Measurements from ENCODE around the gene CEP250.

Gene CEP250

DNA sequence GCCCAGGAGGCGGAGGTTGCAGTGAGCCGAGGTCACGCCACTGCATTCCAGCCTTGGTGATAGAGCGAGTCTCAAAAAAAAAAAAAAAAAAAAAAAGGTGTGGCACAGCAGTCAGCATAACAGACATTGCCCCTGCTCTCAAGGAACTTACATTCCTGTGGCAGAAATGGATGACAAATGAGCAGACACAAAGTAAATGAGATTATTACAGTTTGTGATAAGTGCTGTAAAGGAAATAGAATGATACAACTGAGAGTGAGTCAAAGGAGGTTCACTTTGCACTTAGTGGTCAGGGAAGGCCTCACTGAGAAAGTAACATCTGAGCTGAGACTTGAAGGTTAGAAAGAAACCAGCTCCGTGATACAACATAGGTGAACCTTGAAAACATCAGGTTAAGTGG is 36.4 kb downstream of the CEP250 start:
- no peak for FAIRE-seq
- no peak for DNase-seq (ENCODE audit: insufficient read length, low spot score)

DNA sequence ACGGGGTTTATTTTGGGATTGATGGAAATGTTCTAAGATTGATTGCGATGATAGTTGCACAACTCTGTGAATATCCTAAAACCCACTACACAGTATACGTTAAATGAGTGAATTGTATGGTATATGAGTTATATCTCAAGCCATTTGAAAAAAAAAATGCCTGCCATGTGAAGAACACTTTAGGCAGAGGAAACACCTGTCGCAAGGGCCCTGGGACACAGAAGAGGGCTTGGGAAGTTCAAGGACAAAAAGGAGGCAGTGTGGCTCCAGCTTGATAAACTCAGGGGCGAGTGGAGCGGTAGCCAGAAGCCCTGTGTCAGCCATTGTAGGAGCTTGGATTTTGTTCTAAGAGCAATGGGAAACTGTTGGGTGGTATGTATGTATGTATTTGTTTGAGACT is 37.0 kb downstream of the CEP250 start:
- DNase-seq (ENCODE audit: insufficient read length, low spot score) (no peak), FAIRE-seq (no peak)

DNA sequence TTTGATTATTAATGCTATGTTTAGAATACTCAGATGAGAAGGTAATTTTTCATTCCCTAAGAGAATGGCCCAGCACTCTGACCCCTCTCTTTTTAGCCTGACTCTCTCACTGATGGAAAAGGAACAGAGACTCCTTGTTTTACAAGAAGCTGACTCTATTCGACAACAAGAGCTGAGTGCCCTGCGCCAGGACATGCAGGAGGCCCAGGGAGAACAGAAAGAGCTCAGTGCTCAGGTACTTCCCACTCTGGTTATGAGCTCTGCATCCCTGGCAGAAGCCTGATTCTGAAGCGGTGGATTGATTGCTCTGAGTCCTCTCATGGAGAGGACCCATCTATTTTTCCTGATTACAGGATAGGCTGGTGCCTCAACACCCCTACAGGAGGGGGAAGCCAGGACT is 41.1 kb downstream of the CEP250 start:
- DNase-seq (ENCODE audit: insufficient read length, low spot score) (no peak), FAIRE-seq (no peak)

GRCh38 chr20:35497320-35497719 is 41.9 kb downstream of the CEP250 start:
- no peak for FAIRE-seq
- DNase-seq (ENCODE audit: insufficient read length, low spot score) = no peak

- DNase-seq (ENCODE audit: insufficient read length, low spot score) (no peak), FAIRE-seq (no peak)
Measured at GRCh38 chr20:35497780-35498189, 42.4 kb downstream of the CEP250 start.

- DNase-seq (ENCODE audit: insufficient read length, low spot score) = no peak
- FAIRE-seq = no peak
Measured at GRCh38 chr20:35499271-35499670, 43.9 kb downstream of the CEP250 start.

DNA sequence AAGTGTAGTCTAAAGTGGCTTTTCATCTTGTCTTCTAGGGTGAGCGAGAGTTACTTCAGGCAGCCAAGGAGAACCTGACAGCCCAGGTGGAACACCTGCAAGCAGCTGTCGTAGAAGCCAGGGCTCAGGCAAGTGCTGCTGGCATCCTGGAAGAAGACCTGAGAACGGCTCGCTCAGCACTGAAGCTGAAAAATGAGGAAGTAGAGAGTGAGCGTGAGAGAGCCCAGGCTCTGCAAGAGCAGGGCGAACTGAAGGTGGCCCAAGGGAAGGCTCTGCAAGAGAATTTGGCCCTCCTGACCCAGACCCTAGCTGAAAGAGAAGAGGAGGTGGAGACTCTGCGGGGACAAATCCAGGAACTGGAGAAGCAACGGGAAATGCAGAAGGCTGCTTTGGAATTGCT is 47.0 kb downstream of the CEP250 start:
- DNase-seq (ENCODE audit: insufficient read length, low spot score) (no peak), FAIRE-seq (peak; percentile 82)

GRCh38 chr20:35503281-35503680 is 47.9 kb downstream of the CEP250 start:
- no peak for FAIRE-seq
- no peak for DNase-seq (ENCODE audit: insufficient read length, low spot score)

- DNase-seq (ENCODE audit: insufficient read length, low spot score) (no peak), FAIRE-seq (no peak)
Measured at GRCh38 chr20:35503841-35504561, 48.6 kb downstream of the CEP250 start.

GRCh38 chr20:35504751-35505150 is 49.4 kb downstream of the CEP250 start:
- DNase-seq (ENCODE audit: insufficient read length, low spot score) = no peak
- FAIRE-seq = no peak

DNA sequence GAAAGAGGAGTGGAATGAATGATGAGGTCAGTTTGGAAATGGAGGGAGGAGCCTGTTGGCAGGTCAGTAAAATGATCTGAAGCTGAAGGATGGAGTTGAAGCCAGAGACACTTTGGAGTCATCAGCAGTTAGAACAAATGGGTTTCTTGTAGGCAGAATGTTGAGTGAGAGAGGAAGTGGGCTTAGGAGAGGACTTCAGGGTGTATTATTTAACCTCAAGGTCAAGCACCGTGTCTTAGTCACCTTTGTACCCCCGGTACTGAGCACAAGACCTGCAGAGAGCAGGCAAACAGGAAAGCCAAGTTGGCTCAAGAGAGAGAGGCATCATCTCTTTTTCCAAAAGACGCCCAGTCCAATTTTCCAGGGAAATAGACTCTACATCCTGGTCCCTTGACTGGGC is 50.8 kb downstream of the CEP250 start:
- DNase-seq (ENCODE audit: insufficient read length, low spot score) (no peak), FAIRE-seq (no peak)

DNA sequence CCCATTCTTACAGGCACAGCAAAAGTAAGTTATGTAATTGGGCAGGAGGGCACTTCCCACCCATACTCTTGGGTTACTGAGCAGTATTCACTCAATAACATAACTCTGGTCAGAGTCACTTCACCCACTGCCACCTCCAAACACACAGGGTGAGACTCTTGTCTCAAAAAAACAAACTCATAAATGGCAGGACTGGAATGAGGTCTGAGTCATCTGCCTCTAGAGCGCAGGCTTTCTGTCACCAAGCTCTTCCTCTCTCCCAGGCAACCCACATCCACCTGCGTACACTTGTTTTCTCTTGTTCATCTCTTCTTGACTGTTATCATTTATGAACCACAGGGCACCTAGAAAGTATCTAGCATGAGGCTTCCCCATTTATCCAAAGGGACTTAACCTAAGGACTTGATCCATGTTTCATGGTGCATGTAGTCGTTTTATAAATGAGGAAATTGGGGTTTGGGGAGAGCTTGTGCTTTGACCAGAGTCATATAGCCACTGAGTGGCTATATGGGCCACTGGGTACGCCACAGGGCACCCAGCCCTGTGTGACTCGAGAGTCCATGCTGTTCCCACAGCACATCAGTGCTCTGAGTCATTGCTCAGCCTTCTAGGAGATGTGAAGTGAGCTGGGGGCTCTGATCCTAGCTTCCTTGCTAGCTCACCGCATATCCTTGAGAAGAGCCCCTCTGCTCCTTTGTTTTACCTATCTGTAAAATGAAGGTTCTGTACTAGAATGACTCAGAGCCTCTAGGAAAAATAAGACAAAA is 51.7 kb downstream of the CEP250 start:
- FAIRE-seq (no peak), DNase-seq (ENCODE audit: insufficient read length, low spot score) (no peak)

DNA sequence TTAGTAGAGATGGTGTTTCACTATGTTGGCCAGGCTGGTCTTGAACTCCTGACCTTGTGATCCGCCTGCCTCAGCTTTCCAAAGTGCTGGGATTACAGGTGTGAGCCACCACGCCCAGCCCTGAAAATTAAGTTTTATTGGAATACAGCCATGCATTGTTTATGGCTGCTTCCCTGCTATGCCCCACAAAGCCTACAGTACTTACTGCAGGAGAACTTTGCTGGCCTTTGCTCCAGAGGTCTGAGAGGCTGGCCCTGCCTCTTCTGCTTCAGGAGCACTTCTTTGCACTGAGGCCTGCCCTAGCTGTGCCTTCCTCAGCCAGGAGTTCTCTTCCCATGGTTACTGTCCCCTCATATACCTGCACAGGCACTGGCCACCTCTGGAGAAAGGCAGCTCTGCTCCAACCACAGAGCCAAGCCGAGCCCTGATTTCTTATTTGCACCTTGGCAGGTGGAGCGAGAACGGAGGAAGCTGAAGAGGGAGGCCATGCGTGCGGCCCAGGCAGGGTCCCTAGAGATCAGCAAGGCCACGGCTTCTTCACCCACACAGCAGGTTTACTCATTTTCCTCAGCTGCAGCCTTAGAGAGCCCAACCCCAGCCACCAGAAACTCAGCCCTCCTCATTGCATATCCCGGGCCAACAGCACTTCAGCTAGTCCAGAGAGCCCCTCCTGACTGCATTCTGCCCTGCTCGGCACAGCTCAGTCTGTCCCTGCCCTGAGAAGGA is 53.3 kb downstream of the CEP250 start:
- FAIRE-seq = no peak
- DNase-seq (ENCODE audit: insufficient read length, low spot score) = no peak

DNA sequence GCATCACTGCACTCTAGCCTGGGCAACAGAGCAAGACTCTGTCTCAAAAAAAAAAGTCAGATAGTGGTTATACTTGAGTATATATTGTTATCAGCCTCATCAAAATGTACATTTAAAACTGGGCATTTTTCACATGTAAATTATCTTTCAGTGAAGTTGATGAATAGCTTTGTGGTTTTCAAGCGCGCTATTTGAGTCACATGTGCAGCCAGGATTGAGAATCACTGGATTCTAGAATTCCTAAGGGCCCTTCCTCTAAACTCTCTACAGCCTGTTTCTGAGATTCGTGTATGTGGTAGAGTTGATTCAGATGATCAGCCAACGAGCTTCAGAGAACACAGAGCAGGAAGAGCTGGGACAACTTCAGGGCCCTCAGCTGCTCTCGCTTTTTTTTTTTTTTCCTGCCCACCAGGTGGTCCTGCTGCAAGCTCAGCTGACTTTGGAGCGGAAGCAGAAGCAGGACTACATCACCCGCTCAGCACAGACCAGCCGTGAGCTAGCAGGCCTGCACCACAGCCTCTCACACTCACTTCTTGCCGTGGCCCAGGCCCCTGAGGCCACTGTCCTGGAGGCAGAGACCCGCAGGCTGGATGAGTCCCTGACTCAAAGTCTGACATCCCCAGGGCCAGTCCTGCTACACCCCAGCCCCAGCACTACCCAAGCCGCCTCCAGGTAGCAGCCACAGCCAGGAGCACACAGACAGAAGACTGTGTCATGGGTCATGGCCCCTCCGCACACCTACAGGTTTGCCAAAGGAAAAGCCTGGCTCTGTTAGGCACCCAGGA is 55.7 kb downstream of the CEP250 start:
- FAIRE-seq (no peak), DNase-seq (ENCODE audit: insufficient read length, low spot score) (no peak)

DNA sequence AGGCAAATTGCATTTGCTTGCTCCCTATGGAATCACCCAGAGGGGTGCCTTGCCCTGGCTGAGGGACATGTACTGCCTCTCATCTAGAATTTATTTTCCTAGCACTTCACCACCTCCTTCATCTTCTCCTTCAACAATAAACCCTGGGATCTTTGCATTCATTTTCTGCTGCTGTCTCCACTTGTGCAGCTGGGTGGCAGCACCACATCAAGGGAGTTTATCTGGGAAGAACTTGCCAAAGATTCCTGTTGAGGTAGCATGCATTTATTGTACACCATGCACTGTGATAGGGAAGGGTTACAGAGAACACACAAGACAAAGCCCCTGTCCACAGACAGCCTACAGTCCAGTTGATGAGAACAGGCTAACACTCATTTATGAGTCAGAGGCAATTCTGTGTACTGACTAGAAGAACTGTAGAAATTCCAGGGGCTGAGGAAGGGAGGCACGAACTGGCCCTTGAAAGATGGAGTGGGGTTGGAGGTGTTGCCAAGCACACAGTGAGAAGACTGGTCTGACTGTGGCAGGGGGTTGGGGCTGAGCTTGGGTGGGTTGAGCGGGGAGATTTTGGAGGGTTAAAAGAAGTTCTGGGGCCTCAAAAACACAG is 56.5 kb downstream of the CEP250 start:
- DNase-seq (ENCODE audit: insufficient read length, low spot score) (no peak), FAIRE-seq (no peak)

GRCh38 chr20:35514371-35514932 is 59.1 kb downstream of the CEP250 start:
- FAIRE-seq = no peak

DNA sequence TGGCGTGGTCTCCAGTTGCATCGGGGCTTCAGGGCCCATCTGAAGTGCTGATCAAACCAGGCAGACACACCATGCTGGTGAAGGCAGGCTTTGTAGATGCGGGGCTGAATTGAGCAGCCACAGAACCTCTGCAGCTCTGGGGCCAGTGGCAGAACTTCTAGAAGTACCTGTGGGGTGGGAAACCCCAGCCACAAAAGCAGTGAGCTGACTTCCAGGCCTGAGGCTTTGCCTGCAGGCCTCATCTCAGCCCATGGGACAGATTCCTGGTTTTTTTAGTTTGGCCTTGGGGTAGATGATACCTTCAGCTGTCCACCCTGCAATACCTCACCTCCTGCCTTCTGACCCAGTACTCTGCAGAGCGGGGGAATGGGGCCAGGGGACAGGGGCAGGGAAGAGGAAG is 59.9 kb downstream of the CEP250 start:
- FAIRE-seq (no peak), DNase-seq (ENCODE audit: insufficient read length, low spot score) (no peak)

More at GRCh38 chr20:35514371-35514932, 59.1 kb downstream of the CEP250 start:
- no peak for DNase-seq (ENCODE audit: insufficient read length, low spot score)

GRCh38 chr20:35515949-35516645 is 60.7 kb downstream of the CEP250 start:
- no peak for FAIRE-seq
- DNase-seq (ENCODE audit: insufficient read length, low spot score) = no peak

GRCh38 chr20:35517125-35517524 is 61.7 kb downstream of the CEP250 start:
- DNase-seq (ENCODE audit: insufficient read length, low spot score) (no peak), FAIRE-seq (no peak)

Data from GM19239 (cell line).